Measurements from ENCODE around the gene AMMECR1L.
"Not testable (repeated sequence)": the region's sequence is repeated elsewhere in the genome, so short reads cannot be mapped to it uniquely, and the experiment has no call there.

AMMECR1L gene

GRCh38 chr2:127887082-127887775 is 1.5 kb upstream of the AMMECR1L start:
- no peak for DNase-seq (ENCODE audit: low spot score)

DNA sequence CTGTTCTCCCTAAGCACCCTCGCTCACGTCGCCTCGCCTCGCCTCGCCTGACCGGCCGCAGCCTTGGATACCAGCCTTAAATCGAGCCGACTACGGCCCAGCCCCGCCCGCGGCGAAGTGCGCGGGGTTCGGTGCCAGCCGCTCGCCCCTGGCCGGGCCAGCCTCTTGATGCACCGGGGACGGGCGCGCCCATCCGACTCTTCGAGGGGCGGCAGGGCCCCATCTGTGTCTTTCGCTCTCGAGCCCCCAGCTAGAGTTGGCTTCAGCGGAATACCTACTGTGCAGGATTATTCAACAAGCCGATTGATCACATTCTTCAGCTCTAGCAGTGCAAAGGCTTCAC is 808 bp upstream of the AMMECR1L start:
- not testable (repeated sequence) for DNase-seq (ENCODE audit: low spot score)

- not testable (repeated sequence) for DNase-seq (ENCODE audit: low spot score)
These were observed 655 bp downstream of the AMMECR1L start for GRCh38 chr2:127884861-127885740.

DNA sequence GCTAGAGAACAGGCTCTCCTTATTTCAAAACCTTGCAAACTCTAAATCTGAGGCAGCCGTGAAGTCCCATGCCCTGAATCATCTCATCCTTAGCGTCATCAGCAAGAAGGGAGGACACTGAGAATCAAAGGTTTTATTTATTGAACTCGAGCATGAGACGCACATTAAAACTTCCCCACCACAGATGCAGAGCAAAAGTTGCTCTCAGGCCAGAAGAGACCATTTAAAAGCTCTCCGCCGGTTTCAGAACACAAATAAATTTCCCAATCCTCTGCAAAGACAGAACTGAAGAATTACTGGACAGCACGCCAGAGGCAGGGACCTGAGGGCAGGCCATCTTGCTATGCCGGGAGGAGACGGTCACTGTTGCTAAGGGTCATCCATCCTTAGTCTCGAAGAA is 1.3 kb downstream of the AMMECR1L start:
- no peak for DNase-seq (ENCODE audit: low spot score)

GRCh38 chr2:127879899-127880298 is 5.9 kb downstream of the AMMECR1L start:
- no peak for DNase-seq (ENCODE audit: low spot score)

GRCh38 chr2:127877626-127878025 is 8.1 kb downstream of the AMMECR1L start:
- DNase-seq (ENCODE audit: low spot score): no peak

GRCh38 chr2:127877136-127877535 is 8.6 kb downstream of the AMMECR1L start:
- no peak for DNase-seq (ENCODE audit: low spot score)

DNA sequence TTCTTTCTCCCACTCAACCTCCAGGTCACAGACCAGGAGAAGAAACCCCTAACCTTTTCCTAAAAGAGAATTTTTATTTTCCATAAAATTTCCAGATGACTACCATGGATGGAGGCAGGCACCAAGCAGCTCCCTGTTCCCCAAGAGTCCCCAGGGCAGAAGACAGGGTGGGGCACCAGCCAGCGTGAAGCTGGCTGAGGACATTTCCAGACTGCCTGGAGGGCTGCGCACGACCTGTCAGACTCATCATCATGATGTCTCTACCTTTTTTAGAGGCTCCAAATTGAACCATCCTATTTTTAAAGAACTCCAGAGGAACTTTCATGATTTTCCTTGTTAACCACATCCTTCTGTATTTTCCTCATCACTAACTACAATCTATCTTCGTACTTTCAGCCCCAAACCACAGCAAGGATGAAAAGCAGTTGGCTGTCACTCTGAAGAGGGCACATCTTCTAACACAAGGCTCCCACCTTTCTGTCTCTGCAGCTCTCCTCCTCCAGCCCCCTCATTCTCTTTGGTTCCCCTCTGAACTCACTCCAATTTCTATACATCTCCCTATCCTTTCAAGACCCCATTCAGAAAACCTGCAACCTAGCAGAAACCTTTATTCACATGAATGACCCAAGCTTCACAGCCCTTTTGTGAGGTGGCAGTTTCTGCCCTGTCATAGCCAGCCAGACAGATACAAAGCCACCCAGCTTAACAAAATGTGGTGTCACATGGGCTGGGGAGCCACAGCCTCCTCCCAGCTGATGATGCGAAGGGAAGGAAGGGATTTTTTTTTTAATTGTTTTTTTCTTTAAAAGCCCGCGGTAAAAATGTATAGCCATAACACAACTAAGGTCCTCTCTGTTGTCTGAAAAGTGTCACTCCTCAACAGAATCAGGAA is 11.1 kb downstream of the AMMECR1L start:
- DNase-seq (ENCODE audit: low spot score): no peak

- DNase-seq (ENCODE audit: low spot score): no peak
These were observed 12.0 kb downstream of the AMMECR1L start for GRCh38 chr2:127873707-127874303.

GRCh38 chr2:127872354-127872753 is 13.4 kb downstream of the AMMECR1L start:
- no peak for DNase-seq (ENCODE audit: low spot score)

DNA sequence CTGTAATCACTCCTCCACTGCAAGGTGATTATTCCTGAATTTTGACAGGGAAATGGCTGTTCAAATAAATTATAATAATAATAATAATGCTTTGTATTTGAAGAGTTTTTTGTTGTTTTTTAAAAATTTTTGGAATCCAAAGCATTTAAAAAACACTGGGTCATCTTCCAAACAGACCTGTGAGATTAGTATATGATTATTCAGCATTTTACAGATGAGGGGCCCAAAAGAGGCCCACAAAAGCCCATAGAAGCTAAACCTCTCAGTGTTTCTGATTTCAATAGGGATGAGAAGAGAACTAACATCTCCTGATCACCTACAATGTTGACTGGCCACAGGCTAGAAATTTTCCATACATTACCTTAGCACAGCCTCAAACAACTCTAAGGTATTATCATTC is 19.8 kb downstream of the AMMECR1L start:
- DNase-seq (ENCODE audit: low spot score): no peak

DNA sequence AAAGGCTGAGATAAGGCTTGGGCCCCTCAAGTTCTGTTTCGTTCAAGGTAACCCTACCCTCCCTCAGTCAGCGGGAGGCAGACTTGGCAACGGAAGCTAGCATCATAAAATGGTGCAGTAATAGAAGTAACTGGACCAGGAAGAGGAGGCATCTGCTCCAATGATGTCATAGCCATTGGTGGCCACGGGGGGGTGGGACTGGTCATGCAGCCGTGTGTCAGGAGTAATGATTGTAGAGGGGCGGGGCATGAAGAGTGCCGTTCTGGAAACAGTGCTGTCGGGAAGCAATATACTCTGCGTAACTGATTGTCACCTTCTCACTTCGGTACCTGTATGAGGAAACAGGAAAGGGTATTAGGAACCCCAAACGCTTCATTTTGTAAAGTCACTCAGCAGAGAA is 20.9 kb downstream of the AMMECR1L start:
- no peak for DNase-seq (ENCODE audit: low spot score)

GRCh38 chr2:127862228-127862627 is 23.5 kb downstream of the AMMECR1L start:
- DNase-seq (ENCODE audit: low spot score): no peak

GRCh38 chr2:127860130-127860529 is 25.6 kb downstream of the AMMECR1L start:
- DNase-seq (ENCODE audit: low spot score): no peak

GRCh38 chr2:127859712-127860085 is 26.1 kb downstream of the AMMECR1L start:
- no peak for DNase-seq (ENCODE audit: low spot score)

DNA sequence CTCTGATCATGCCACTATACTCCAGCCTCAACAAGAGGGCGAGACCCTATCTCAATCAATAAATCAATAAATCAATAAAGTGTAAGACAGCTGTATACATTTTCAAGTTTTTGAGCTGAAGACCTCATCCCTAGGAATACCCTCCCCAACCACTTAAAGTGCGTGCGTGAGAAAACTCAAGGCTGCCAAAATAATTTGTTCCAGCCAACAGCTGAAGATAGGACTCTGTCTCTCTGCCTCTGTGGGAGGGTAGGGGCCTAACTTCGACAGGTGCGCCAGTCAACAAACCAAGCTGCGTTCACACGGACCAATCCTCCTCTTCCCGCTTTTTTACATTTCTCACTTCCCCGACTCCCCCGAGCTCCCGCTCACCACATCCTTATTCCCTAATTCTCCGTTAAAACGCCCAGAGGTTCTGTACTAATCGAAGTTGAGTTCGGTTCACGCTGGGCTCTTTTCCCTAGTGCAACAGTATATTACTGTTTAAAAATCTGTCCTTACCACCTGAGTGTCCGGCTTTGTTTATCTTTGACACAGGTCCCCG is 28.4 kb downstream of the AMMECR1L start:
- DNase-seq (ENCODE audit: low spot score): no peak

DNA sequence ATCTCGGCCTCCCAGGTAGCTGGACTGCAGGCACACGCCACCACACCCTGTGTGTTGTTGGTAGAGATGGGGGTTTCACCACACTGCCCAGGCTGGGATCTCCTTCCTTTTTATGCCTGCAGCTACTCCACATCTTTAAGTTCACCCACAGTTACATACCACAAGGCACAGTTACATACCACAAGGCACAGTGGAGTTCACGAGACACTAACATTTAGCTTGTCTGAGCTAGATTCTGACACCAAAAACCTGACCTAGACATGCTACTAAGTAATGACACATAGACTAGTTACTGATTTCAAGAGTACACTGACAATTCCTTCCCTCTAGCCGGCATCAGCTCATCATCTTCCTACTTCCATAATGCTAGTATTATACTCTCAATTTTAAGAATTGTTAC is 32.1 kb downstream of the AMMECR1L start:
- DNase-seq (ENCODE audit: low spot score): no peak

DNA sequence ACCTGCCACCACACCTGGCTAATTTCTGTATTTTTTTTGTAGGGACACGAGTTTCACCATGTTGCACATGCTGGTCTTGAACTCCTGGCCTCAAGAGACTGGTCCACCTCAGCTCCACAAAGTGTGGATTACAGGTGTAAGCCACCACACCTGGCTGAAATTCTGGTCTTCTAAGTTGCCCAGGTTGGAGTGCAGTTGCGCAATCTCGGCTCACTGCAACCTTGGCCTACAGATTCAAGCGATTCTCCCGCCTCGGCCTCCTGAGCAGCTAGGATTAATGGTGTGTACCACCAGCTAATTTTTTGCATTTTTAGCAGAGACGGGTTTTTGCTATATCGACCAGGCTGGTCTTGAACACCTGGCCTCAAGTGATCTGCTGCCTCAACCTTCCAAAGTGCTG is 33.4 kb downstream of the AMMECR1L start:
- no peak for DNase-seq (ENCODE audit: low spot score)

- no peak for DNase-seq (ENCODE audit: low spot score)
These were observed 37.8 kb downstream of the AMMECR1L start for GRCh38 chr2:127847931-127848330.

DNA sequence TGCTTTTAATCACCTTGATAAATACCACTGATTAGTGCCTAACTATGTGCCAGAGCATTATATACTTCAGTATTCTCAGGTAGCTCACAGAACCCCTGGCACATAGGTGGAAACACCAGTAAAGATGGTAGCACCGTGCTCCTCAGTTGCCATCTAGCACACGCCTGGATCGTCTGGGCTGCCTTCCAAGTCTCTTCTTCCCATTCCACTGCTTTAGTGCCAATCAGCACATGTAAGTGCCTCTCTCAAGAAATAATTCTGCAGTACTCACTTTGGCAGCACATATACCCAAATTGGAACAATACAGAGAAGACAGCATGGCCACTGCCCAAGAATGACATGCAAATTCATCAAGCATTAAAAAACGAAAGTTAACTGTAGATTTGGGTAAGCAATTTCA is 40.8 kb downstream of the AMMECR1L start:
- no peak for DNase-seq (ENCODE audit: low spot score)

GRCh38 chr2:127843677-127844076 is 42.1 kb downstream of the AMMECR1L start:
- DNase-seq (ENCODE audit: low spot score): no peak

Measured in left forelimb (tissue), 1 donor.